Glomerular endothelial cell (primary cell): ENCODE measurements around the gene DHX8. TPM values are rescaled to one million over a fixed set of nuclear protein-coding genes. Genes with fewer than 3 reads are reported as not detected.

Experiments
- DNase-seq: peaks from one replicate; pipeline ENCODE4 v3.0.0-alpha.2; 2011; ENCODE audit warnings: low read depth, low spot score; ENCODE audit errors: extremely low read depth
- total RNA-seq: library from RNA; depleted of rRNA; stranded (reverse); fragments of >200 nt; gene quantifications from 2 replicates; pipeline ENCODE4 v1.2.3, GENCODE V29; 2015

DHX8 gene
- total RNA-seq, 1 donor from 2014 or later = 36.8 TPM

- DNase-seq = no peak
These were observed 84.8 kb downstream of the DHX8 start for GRCh38 chr17:43568506-43569082.

GRCh38 chr17:43570518-43570928 lies 86.7 kb downstream of the DHX8 start:
- DNase-seq = no peak

GRCh38 chr17:43572368-43572980 lies 88.7 kb downstream of the DHX8 start:
- DNase-seq = no peak

- DNase-seq = no peak
These were observed 90.0 kb downstream of the DHX8 start for GRCh38 chr17:43573579-43574321.

- no peak for DNase-seq
These were observed 90.6 kb downstream of the DHX8 start for GRCh38 chr17:43574348-43574747.

GRCh38 chr17:43574896-43575525 lies 91.2 kb downstream of the DHX8 start:
- DNase-seq = no peak

Other genes starting within 250 kb of the DHX8 start
- not detected in 2 replicates for gene RNU2-1, start 250.0 kb upstream of the DHX8 start, total RNA-seq
- 0.97 and 2.1 TPM in 2 replicates for gene ARL4D, start 85.0 kb upstream of the DHX8 start, total RNA-seq
- 14.2 and 22.4 TPM in 2 replicates for gene ETV4, start 62.4 kb downstream of the DHX8 start, total RNA-seq
- 1.9 TPM in 1 of 2 replicates, not detected in the other for gene MEOX1, start 177.9 kb downstream of the DHX8 start, total RNA-seq